Stimulated activated CD4-positive, alpha-beta T cell treated with anti-CD3 and anti-CD28 coated beads, TNF-alpha, amount 100 ng/mL, for 4 hours (primary cell): ENCODE results near the gene HAT1.

ENCODE experiments used
- DNase-seq, 3 experiments: peaks; one replicate each; pipeline ENCODE4 v3.0.0-alpha.2; 2020; ENCODE audit warnings: low read depth in 3 of 3

HAT1 gene

GRCh38 chr2:171919453-171919852, 2.8 kb upstream of the HAT1 start:
- DNase-seq, result no peak

GRCh38 chr2:171921970-171922229, 361 bp upstream of the HAT1 start:
- DNase-seq, result no peak

GRCh38 chr2:171923206-171923605, 945 bp downstream of the HAT1 start:
- DNase-seq, result no peak

- no peak for DNase-seq
These were observed 2.1 kb downstream of the HAT1 start for GRCh38 chr2:171924170-171924942.

- DNase-seq, result no peak
These were observed 8.1 kb downstream of the HAT1 start for GRCh38 chr2:171930385-171930784.

GRCh38 chr2:171939058-171939742, 16.9 kb downstream of the HAT1 start:
- no peak for DNase-seq

GRCh38 chr2:171939743-171940071, 17.4 kb downstream of the HAT1 start:
- no peak for DNase-seq

- no peak for DNase-seq
These were observed 19.0 kb downstream of the HAT1 start for GRCh38 chr2:171941316-171941699.

- no peak for DNase-seq
These were observed 21.6 kb downstream of the HAT1 start for GRCh38 chr2:171943869-171944268.

- DNase-seq, result no peak
These were observed 30.0 kb downstream of the HAT1 start for GRCh38 chr2:171952276-171952675.

GRCh38 chr2:171952748-171953147, 30.5 kb downstream of the HAT1 start:
- DNase-seq, result no peak

GRCh38 chr2:171956135-171956825, 34.0 kb downstream of the HAT1 start:
- DNase-seq, result no peak

GRCh38 chr2:171957061-171957460, 34.8 kb downstream of the HAT1 start:
- DNase-seq, result no peak

- no peak for DNase-seq
These were observed 36.2 kb downstream of the HAT1 start for GRCh38 chr2:171958475-171958874.

- no peak for DNase-seq
These were observed 37.7 kb downstream of the HAT1 start for GRCh38 chr2:171959998-171960397.

GRCh38 chr2:171960570-171960969, 38.3 kb downstream of the HAT1 start:
- no peak for DNase-seq

- DNase-seq, result no peak
These were observed 40.9 kb downstream of the HAT1 start for GRCh38 chr2:171963198-171963597.

- DNase-seq, result no peak
These were observed 42.0 kb downstream of the HAT1 start for GRCh38 chr2:171964308-171964707.

- DNase-seq, result no peak
These were observed 43.0 kb downstream of the HAT1 start for GRCh38 chr2:171965238-171965637.

GRCh38 chr2:171965661-171966060, 43.4 kb downstream of the HAT1 start:
- no peak for DNase-seq

- no peak for DNase-seq
These were observed 44.0 kb downstream of the HAT1 start for GRCh38 chr2:171966235-171966634.

GRCh38 chr2:171966688-171967087, 44.4 kb downstream of the HAT1 start:
- DNase-seq, result no peak

GRCh38 chr2:171968509-171968908, 46.2 kb downstream of the HAT1 start:
- no peak for DNase-seq
